GOT3 (cell line): ENCODE data around the gene SCOC.
"Not testable (repeated sequence)": the region's sequence is repeated elsewhere in the genome, so short reads cannot be mapped to it uniquely, and the experiment has no call there.

Experiments
- DNase-seq: peaks from one replicate; lab custom pipeline; 2025; ENCODE audit warnings: mixed read lengths; lab: John Stamatoyannopoulos, UW

SCOC gene

DNA sequence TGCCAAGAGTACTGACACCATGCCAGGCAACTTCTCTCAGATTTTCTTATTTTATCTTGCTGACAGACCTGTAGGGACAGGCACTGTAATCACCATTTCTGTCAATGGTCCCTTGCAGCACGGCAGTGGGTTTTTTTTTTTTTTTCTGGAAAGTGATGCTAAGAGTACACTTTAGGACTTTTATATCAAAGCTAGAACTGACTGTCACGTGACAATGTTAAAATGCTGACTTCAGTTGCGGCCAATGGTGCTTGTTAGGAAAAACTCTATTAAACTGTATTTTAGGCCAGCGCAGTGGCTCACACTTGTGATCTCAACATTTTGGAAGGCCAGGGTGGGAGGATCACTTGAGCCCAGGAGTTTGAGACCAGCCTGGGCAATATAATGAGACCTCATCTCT lies 12.3 kb upstream of the SCOC start:
- DNase-seq: no peak

DNA sequence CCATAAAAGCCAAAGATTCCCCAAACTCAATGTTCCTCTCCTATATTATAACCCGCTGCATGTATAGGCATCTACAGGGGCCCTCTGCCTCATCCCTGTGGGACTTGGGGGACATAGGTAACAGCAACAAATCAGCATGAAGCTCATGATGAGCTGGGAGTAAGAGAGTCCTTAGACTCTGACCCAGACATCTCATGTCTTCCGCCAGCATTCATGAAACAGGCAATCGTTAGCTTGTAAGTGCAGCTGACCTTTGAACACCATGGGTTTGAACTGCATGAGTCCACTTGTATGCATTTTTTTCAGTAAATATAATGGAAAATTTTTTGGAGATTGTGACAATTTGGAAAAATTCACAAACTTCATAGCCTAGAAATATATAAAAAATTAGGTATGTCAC lies 10.4 kb upstream of the SCOC start:
- no peak for DNase-seq

DNA sequence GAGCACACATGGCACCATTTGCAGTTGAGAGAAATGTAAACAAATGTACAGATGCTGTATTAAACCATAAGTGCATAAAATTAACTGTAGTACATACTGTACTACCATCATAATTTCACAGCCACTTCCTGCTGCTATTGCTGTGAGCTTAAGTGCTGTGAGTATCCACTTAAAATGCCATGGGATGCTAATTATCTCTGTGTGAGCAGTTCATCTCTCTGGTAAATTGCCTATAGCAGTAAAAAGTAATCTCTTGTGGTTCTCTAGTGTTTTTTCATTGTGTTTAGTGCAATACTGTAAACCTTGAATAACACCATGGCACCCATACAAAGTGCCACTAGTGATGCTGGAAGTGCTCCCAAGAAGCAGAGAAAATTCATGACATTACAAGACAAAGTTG lies 9.9 kb upstream of the SCOC start:
- DNase-seq: no peak

DNA sequence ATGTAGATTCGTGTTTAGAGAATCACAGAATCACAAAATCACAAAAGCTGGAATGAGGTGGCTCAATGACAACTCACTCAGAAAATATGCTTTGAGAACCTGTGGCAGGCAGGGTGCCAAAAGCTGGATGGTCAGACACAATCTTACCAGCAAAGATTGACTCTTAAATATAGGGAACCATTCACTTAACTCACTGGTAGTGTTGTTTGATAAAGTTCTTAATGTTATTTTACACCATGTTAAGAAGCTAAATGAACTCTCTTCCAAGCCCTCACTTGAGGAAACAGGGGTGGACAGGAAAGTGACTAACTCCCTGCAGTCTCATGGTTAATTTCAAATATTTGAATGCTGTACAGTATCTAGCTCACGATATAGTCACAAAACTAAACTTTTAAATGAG lies 5.7 kb upstream of the SCOC start:
- DNase-seq: no peak

DNA sequence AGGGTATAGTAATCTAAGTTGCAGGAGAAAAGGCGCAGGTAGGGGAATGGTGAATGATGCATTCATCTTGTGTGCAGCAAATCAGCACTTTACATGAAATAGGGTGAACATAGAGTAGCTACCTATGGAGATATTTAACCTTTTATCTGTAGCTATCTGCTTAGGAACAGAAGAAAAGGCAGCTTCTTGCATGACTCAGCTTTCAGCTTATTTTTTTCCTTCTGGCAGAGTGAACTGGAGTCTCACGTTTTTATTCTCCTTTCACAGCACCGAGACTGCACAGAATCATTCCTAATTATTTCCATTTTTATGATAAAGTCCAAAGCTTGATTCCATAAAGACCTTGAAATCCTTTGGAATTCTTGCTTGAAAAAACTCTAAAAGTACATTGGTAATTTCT lies 4.8 kb upstream of the SCOC start:
- no peak for DNase-seq

DNA sequence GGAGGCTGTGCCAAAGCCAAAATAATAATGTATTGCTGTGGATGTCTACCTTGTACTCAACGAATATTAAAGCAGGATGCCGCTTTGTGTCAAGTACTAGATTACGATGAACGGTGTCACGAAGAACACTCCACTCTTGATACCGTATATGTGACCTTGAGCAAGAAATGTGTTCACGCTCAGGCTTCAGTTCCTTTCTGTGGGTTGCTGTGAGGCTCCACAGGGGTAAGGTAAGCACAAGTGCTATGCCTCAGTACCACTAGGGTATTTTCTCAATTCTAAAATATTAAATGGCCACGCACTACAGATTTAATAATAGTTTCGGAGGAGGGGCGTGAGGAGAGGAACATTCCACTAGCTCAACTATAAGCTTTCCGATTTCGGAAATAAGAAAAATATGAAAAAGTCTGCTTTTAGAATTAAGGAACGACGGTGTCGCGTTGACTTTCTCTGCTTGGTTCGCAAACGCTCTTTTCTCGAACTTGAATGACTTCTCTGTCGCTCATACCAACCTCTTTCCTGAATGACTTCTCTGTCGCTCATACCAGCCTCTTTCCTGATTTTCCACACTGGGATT lies 607 bp upstream of the SCOC start:
- no peak for DNase-seq

DNA sequence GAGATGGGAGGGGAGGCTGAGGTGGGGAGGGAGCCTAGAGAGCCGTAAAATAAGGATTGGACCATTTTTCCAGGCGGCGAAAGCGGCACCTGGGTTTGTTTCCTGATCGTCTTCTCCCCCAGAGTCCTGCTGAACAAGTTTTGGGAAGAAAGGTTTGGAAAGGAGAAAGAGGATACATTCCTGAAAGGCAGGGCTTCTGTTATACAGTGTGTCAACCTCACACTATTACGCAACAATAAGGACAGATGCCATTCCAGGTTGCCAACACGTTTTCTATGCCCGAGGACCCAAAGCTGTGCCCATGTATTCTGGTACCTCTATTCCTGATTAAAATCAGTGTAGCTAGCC lies 658 bp downstream of the SCOC start:
- DNase-seq: no peak

DNA sequence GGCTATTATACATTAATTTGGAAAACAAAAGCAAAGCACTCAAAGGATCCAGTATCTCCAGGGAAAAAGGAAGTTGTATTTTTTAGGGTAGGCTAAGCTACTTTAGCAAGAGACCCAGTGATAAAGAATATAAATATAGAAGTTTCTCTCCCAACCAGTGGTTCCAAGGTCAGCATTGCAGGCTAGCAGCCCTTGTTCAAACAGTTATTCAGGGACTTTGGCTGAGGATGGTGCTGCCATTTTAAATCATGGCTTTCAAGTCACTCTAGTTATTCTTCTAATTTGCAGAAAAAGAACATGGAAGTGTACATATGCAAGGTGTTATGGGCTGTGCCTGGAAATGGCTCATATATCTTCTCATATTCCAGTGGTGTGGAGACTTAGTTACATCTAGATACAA lies 9.3 kb downstream of the SCOC start:
- no peak for DNase-seq

DNA sequence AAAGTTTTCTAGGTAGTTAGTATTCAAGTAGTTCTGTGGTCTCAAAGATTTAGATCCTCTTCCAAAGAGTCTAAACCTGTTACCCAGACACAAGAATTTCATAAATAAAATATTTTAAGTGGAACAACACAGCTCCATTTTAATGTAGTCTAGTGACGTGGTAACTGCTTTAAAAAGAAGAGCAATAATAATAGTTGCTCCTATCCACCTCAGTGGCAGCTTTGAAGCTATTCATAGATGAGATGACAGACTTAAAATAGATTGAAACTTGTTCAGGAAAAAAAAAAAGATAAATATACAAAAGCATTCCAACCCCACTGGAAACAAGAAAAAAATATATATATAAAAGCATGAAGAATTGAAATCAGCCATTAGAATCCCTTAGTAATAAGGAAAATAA lies 14.6 kb downstream of the SCOC start:
- DNase-seq: no peak

DNA sequence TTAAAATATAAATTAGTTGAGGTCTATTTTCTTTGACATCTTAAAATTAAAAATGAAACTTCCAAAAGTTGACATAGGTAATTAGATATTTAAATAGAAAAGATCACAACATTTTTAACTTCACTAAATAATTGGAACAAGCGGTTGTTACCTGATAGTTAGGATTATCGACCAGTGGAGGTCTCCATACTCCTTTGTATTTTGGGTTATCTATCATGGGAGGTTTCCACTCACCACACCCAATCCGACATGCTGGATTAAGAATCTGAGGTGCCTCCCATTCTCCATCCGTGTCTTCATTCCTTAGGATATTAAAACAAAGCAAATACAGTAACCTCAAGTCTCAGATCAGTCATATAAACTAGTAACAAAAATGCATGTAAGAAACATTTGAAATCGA lies 22.2 kb downstream of the SCOC start:
- no peak for DNase-seq

DNA sequence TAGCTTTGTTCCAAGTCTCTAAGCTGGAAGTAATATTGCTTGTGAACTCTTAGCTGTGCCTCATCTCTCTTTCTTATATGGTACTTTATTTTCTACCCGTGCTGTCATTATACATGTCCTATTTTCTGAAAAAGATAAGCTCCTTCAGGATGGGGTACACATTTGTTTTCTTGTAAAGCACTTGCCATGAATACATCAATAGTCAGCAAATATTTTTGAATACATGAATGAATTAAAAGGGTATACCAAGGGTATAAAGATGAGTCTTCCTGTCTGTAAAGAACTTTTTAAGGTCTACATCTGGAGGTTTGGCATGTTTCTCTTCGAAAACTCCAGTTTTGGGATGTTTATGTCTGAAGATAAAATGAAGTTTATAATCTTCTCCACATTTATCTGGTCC lies 26.7 kb downstream of the SCOC start:
- DNase-seq: no peak

DNA sequence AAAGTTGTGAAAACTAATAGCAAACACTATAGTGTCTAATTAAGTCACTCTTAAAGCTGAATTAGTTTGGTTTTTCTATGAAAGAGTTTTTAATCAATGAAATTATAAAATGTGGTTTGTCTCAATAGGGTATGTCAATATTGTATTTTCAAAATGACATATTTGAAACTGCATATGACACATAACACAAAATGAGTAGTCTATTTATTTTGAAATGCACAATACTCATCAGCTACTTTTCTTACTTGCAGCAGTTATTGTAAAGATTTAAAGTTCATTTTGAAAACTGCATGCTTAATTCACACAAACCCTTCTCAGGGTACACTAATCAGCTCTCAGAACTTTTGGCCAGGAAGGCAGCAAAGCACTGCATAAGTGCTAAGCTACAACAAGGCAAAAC lies 32.8 kb downstream of the SCOC start:
- no peak for DNase-seq

DNA sequence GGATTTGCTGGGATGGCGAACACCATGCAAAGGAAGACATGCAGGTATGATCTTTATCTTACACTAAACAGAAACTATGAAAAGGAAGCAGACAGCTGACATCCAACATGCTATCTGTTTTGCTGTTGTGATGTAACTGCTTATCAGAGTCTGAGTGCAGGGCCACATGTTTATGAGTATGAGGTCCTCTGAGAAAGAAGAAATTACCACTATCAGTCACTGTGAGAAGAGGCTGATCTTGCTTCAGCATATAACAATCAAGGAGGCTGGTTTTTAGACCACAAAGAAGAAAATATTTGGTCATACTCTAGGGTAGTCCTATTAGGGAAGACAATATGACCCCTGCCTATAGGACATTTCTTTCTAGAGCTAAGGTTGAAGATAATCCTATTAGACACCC lies 35.5 kb downstream of the SCOC start:
- DNase-seq: no peak

DNA sequence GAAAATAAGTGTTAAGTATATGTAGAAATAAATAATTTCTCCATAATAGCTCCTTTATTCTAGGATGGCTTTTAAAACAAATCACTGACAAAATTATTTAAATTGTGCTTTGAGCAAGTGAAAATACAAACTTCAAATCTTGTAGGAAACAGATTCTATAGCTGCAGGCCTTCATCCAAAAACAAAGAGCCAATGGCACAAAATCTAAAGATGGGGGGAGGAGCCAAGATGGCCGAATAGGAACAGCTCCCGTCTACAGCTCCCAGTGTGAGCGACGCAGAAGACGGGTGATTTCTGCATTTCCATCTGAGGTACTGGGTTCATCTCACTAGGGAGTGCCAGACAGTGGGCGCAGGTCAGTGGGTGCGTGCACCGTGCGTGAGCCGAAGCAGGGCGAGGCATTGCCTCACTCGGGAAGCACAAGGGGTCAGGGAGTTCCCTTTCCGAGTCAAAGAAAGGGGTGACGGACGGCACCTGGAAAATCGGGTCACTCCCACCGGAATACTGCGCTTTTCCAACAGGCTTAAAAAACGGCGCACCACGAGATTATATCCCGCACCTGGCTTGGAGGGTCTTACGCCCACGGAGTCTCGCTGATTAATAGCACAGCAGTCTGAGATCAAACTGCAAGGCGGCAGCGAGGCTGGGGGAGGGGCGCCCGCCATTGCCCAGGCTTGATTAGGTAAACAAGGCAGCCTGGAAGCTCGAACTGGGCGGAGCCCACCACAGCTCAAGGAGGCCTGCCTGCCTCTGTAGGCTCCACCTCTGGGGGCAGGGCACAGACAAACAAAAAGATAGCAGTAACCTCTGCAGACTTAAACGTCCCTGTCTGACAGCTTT lies 39.9 kb downstream of the SCOC start:
- DNase-seq: not testable (repeated sequence)

DNA sequence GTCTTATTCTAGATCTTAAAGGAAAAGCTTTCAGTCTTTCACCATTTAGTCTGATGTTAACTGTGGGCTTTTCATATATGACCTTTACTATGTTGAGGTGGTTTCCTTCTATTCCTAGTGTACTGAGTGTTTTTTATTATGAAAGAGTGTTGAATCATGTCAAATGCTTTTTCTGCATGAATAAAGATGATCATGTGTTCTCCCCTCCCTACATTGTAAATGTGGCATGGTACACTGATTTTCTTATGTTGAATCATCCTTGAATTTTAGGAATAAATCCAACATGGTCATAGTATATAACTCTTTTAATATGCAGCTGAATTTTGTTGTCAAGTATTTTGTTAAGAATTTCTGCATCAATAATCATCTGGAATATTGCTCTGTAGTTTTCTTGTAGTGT lies 49.7 kb downstream of the SCOC start:
- DNase-seq: no peak

DNA sequence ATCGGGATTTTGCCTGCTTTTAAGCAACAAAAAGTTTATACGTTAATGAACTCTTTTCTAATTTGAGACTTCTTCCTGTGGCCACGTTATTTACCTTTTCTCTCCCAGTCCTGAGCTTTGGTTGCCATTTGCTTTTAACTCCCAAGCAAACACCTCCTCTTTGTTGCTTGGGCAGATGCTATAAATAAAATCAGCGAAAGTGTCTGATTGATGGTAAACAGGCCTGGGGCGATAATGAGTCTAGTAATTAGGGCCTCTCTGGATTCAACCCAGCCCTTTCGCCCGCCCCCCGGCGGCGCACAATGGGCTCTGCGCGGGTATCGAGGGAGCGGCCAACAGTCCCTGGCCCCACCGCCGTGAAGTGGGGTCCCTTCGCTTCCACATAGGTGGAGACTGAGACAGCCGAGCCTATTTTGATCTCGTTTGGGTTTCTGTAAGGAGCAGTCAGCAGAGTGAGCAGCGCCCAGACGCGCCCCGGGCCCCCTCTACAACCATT lies 53.2 kb downstream of the SCOC start:
- DNase-seq: no peak

DNA sequence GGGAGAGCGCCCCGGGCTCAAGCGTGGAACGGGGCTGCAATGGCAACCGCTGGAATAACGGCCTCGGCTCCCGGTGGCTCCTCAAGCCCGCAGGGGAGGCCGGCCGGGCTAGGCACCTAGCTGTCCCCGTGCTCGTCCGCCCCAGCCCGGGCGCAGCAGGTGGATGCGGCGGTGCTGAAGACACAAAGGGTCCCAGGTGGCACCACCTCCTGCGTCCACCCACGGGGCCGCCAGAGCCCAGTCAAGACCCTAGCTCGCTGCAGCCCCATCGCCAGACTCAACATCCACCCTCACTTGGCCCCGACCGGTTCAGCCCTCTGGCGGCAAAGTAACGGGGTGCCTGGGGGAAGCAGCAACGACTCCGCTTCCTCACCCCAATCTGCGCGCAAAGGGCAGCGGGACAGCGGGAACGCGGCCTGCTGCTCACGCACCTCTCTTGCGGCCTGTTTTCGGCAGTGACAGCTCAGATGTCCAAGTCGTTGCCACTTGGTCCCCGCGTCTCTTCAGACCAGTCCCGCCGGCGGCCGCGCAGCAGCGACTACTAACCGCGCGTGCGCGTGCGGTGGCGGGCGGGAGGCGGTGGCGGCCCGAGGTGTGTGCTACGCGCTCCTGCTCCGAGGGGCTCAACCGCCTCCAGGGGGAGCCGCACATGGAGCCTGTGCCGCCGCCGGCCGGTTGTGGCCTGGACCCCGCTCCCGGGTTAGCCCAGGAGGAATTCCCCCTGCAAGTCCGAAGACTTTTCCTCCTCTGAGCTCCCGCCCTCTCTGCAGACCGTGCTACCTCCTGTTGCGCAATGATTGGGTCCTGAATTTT lies 53.9 kb downstream of the SCOC start, which contains the start of gene CLGN:
Gene CLGN, minus strand, starts transcription at position 543 of the 813 bp plus-strand sequence. CDS start 14,570 bp downstream, outside the sequence.
- DNase-seq: peak; percentile 3

DNA sequence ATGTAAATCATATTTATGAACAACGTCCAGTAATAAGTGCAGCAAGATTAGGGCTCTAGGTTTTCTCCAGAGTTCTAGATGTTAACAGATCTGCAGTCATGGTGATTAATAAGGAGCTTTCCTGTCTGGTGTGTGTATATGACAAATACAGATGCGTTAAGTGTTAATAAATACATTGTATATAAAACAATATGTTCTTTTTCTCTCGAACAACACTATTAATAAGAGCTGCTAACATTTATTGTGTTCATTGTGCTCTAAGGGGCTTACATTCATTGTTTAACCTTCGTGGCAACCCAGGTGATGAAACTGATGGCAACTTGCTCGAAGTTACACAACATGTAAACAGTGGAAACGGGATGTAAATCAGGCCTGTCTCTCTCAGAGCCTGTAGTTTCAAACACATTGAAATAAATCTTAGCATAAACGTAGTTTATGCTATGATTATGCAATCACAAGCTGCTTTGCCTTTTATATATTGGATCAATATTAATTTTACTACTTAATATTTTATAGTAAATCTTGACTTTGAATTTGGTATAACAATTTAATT lies 54.5 kb downstream of the SCOC start:
- DNase-seq: no peak
